Left ventricle myocardium inferior (tissue), 1 donor: ENCODE data around the gene SKA2. TPM values are rescaled to one million over a fixed set of nuclear protein-coding genes. Genes with fewer than 3 reads are reported as not detected.

Experiments used
- DNase-seq: peaks from one replicate; pipeline ENCODE4 v3.0.0-alpha.2; 2020
- H3K27ac ChIP-seq: fragments of 200-600 bp; replicated peaks from 2 replicates; pipeline ENCODE4 v1.8.0; 2021
- H3K27me3 ChIP-seq: fragments of 200-600 bp; 2 replicates; pipeline ENCODE4 v1.8.0; 2021; ENCODE audit warnings: low read depth
- H3K36me3 ChIP-seq: fragments of 200-600 bp; 2 replicates; pipeline ENCODE4 v1.8.0; 2021
- H3K4me1 ChIP-seq: fragments of 200-600 bp; 2 replicates; pipeline ENCODE4 v1.8.0; 2021
- H3K4me3 ChIP-seq: fragments of 200-600 bp; 2 replicates; pipeline ENCODE4 v1.8.0; 2021; ENCODE audit warnings: mild to moderate bottlenecking, moderate library complexity
- H3K9me3 ChIP-seq: fragments of 200-600 bp; replicated peaks from 2 replicates; pipeline ENCODE4 v1.8.0; 2021
- CTCF ChIP-seq: fragments of 200-600 bp; IDR thresholded peaks from 2 replicates; pipeline ENCODE4 v1.8.0; 2021; ENCODE audit warnings: antibody characterized with exemption, mild to moderate bottlenecking, borderline replicate concordance
- intact Hi-C: fragments of 100-400 bp; cut with micrococcal nuclease; formaldehyde crosslinking; loops from one replicate; pipeline ENCODE4 v1.11.0; 2022
- total RNA-seq: library from RNA; stranded (reverse); fragmentation: NEBNext Ultra II Directional; extraction: Animal tissue kit (Norgen Biotek cat#: 25700); gene quantifications from one replicate; pipeline ENCODE4 v1.2.1, GENCODE V29; 2021
- donor health status: DM: no; HTN: yes; CAD: no; lungs with severe emphysema.

The SKA2 gene
- total RNA-seq, 1 donor from 2014 or later, result 37.9 TPM

DNA sequence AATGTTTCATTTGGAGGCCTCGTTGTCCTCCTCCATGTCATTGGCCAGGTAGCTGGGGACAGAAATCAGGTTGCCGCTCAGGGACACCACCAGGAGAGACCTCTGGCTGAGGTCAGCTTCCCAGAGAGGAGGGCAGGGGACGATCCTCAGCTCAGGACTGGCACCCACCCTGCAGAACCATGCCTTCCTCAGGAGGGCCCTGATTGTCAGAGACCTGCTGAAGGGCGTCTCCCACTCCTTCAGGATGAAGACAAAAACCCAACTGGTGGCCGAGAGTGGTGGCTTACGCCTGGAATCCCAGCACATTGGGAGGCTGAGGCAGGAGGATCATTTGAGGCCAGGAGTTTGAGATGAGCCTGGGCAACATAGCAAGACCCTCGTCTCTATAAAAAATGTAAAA lies 20.1 kb upstream of the SKA2 start:
- no peak for TF ChIP-seq CTCF
- no peak for DNase-seq
- Histone ChIP-seq H3K4me3 (no peak overlapping the region), H3K27me3 (no peaks in the 10 kb centered on the region), H3K4me1 (no peaks in the 10 kb centered on the region), H3K27ac (no peak overlapping the region), H3K9me3 (no peaks in the 10 kb centered on the region), H3K36me3 (no peaks in the 10 kb centered on the region)
- intact Hi-C loops, result no loop called here

GRCh38 chr17:59174671-59175070 lies 19.7 kb upstream of the SKA2 start:
- intact Hi-C loops, result no loop called here
- DNase-seq, result no peak
- no peaks in the 10 kb centered on the region for H3K9me3 ChIP-seq

GRCh38 chr17:59172436-59173004 lies 17.5 kb upstream of the SKA2 start:
- no peak overlapping the region for H3K4me3 ChIP-seq
- intact Hi-C loops, result no loop called here
- no peaks in the 10 kb centered on the region for H3K27me3 ChIP-seq
- no peak for DNase-seq
- no peaks in the 10 kb centered on the region for H3K9me3 ChIP-seq
- no peak for TF ChIP-seq CTCF
- no peaks in the 10 kb centered on the region for H3K4me1 ChIP-seq
- no peak overlapping the region for H3K27ac ChIP-seq
- no peaks in the 10 kb centered on the region for H3K36me3 ChIP-seq

More at GRCh38 chr17:59174671-59175070, 19.7 kb upstream of the SKA2 start:
- no peaks in the 10 kb centered on the region for H3K4me1 ChIP-seq
- no peaks in the 10 kb centered on the region for H3K27me3 ChIP-seq
- no peak overlapping the region for H3K27ac ChIP-seq
- no peak for TF ChIP-seq CTCF
- no peaks in the 10 kb centered on the region for H3K36me3 ChIP-seq
- H3K4me3 ChIP-seq, result no peak overlapping the region

DNA sequence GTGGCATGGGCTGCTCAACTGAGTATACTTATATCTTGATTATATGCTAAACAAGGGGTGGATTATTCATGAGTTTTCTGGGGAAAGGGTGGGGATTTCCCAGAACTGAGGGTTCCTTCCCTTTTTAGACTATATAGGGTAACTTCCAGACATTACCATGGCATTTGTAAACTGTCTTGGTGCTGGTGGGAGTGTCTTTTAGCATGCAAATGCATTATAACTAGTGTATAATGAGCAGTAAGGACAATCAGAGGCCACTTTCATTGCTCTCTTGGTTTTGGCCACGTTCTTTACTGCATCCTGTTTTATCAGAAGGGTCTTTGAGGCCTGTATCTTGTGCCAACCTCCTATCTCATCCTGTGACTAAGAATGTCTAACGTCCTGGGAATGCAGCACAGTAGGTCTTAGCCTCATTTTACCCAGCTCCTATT lies 12.6 kb upstream of the SKA2 start:
- H3K4me3 ChIP-seq, result no peak overlapping the region
- intact Hi-C loops, result no loop called here
- TF ChIP-seq CTCF, result no peak
- H3K27me3 ChIP-seq, result no peaks in the 10 kb centered on the region
- no peak overlapping the region for H3K27ac ChIP-seq
- H3K4me1 ChIP-seq, result no peaks in the 10 kb centered on the region
- H3K9me3 ChIP-seq, result no peaks in the 10 kb centered on the region
- DNase-seq, result no peak
- H3K36me3 ChIP-seq, result no peaks in the 10 kb centered on the region

DNA sequence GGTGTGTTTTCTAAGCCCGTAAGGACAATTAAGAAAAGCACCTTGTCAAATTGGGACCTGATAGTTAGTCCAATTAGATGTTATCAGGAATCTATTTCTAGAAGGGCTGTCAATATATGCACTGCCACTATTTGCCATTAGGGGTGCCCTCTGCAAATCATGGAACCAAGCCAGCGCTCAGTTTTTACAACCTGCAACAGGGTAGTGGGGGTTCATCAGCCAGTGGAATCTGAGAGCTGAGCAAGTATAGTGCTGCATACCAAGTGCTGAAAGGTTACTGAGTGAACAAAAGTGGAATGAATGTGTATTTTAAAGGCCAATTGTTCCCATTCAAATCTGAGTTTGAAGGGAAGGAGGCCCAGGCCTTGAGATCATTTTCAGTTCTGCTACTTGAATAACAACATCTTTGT lies 11.0 kb upstream of the SKA2 start:
- intact Hi-C loops, result no loop called here
- no peak overlapping the region for H3K4me3 ChIP-seq
- H3K27me3 ChIP-seq, result no peaks in the 10 kb centered on the region
- no peaks in the 10 kb centered on the region for H3K4me1 ChIP-seq
- no peak overlapping the region for H3K27ac ChIP-seq
- TF ChIP-seq CTCF, result peak; percentile 51
- H3K36me3 ChIP-seq, result no peaks in the 10 kb centered on the region
- no peak for DNase-seq
- H3K9me3 ChIP-seq, result no peaks in the 10 kb centered on the region
